ENCODE results near the gene ITPR2. TPM values are rescaled to one million over a fixed set of nuclear protein-coding genes. Genes with fewer than 3 reads are reported as not detected.
"Not testable (repeated sequence)": the region's sequence is repeated elsewhere in the genome, so short reads cannot be mapped to it uniquely, and the experiment has no call there.

ITPR2 gene
- total RNA-seq, 1 donor from 2014 or later, result 35.1 TPM

- no peak for ATAC-seq
Measured at GRCh38 chr12:26331960-26332359, 501.0 kb downstream of the ITPR2 start.

DNA sequence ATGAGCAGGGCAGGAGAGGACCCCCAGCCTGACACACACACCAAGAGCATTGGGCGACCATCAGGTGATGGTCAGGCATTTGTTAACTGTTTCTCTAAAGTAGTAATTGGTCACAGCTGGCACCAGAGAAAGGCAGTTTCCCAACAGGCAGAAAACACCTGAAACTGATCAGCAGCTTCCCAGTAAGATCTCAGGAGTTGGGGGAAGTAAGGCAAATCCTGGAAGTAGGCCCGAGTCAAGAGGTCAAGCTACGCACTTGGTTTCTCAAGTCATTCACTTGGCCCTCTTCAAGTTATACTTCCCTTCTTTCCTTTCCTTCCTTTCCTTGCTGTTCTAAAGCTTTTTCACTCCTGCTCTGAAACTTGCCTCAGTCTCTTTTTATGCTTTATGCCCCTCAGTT is 501.9 kb downstream of the ITPR2 start:
- ATAC-seq, result no peak

- ATAC-seq, result peak; percentile 20
Measured at GRCh38 chr12:26327975-26328644, 504.9 kb downstream of the ITPR2 start.

DNA sequence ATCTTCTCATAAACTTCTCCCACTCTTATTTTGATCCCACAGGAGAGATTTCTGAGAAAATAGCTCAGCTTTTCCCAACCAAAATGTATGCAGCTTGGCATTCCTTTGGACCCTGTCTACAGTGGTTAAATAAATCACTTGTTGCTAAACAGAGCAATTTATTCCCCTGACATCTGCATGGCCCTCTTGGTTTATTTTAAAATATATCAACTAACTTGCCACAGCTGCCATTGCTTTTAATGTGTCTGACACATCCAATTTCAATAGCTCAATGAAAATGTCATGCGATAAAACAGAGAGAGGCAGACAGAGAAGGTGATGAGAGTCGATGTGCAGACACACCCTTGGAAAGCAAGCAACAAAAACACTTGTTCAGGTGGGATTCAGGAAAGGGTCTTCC is 509.3 kb downstream of the ITPR2 start:
- ATAC-seq, result no peak

GRCh38 chr12:26319511-26319910 is 513.5 kb downstream of the ITPR2 start:
- ATAC-seq, result peak; percentile 91

- peak; percentile 70 for ATAC-seq
Measured at GRCh38 chr12:26318661-26319068, 514.3 kb downstream of the ITPR2 start.

DNA sequence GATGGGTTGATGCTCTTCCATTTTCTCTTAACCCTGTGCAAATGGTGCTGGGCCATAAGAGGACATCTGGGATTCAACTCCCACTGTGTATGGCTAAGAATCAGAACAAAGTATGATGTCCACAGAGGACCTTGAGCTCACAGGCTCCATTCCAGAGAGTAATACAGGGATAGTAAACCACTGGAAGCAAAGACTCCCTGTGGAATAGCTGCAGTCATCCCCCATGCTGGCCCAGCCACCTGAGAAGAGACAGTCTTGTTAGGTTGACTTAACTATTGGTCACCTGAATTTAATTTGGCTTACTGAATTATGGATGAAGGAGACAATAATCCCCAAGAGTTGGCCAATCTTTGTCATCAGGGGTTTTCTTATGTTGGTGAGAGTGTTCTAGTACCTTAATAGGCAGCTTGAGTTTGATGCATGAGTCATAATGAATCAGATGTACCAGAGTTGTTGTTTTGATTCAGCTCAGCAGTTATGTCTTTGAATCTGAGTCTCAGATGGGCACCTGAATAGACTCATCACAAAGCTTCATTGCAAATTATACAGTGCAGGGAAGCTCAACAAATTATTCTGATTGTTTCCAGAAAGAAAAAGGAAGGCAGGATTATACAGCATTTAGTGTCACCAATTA is 514.9 kb downstream of the ITPR2 start:
- peak; percentile 72 for ATAC-seq

GRCh38 chr12:26314103-26314502 is 518.9 kb downstream of the ITPR2 start:
- not testable (repeated sequence) for ATAC-seq

- not testable (repeated sequence) for ATAC-seq
Measured at GRCh38 chr12:26310489-26310888, 522.5 kb downstream of the ITPR2 start.

DNA sequence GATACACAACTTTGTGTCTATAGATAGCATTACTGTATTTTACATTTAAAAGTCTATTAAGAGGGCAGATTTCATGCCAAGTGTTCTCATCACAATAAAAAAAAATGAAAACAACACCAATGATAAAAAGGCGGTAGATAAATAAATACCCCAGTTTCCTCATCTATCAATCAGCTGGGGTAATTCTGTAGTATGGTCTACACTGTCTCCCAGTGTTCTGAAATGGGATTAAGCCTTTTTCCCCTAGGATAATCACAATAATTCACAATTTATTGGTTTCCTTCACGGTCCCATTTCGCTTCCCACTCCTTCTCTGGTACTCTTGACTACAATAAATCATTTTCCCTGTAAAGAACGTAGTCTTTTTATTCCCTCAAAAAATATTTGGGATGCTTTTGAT is 523.4 kb downstream of the ITPR2 start:
- no peak for ATAC-seq

DNA sequence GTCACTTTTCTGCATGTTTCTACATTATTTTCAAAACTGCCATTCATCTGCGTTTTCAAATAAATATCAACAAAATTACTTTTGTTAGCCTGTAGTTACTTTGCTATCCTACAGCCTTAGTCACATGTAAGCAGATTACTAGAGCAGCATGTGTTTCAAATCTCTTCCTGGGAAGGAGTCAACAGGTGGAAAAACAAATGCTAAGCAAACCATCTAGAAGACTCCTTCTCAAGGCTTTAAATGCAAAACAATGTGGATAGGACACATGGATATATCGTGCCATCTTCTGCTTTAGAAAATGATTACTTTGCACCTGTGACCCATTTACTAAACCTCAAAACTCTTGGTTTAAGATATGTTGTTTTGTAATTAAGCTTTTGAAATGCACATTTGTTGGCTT is 528.7 kb downstream of the ITPR2 start:
- ATAC-seq, result no peak

GRCh38 chr12:26303418-26303817 is 529.6 kb downstream of the ITPR2 start:
- ATAC-seq, result no peak

- ATAC-seq, result no peak
Measured at GRCh38 chr12:26302776-26303175, 530.2 kb downstream of the ITPR2 start.

DNA sequence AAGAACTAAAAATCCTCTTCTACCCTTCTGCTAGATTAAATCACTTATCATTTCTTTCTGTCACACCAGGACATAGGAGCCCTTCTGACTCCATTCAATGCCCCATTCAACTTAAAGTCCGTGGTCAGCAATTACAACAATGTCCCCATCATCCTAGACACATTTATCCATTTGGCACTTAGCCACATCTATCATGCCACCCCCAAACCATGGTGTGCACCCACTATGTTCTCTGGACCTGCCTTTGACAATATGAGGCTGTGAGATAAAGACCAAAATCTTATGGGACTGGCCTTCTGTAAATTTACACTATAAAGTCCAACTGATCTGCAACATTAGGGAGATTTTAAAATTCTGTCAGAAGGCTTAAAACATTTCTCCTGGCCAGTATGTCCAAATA is 533.2 kb downstream of the ITPR2 start:
- ATAC-seq, result no peak

- ATAC-seq, result peak; percentile 93
Measured at GRCh38 chr12:26298785-26299621, 534.0 kb downstream of the ITPR2 start.

- ATAC-seq, result no peak
Measured at GRCh38 chr12:26297396-26298070, 535.5 kb downstream of the ITPR2 start.

DNA sequence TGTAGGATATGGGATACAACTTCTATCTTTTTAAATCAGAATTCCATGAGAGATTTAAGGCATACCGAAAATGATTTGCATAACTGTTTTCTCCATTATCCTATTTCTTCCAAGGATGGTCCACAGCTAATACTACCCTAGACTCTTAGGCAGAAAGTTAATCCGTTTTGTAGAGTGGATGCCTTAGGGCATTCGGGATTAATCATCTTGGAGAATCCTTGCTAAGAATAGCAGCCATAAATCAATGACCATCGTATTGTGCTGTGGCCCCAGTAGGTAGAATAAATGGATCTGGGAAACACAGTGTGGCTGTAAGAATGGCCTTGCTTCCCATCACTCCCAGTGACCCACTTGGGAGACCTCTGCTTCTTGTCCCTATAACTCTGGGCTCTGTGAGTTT is 538.0 kb downstream of the ITPR2 start:
- no peak for ATAC-seq

DNA sequence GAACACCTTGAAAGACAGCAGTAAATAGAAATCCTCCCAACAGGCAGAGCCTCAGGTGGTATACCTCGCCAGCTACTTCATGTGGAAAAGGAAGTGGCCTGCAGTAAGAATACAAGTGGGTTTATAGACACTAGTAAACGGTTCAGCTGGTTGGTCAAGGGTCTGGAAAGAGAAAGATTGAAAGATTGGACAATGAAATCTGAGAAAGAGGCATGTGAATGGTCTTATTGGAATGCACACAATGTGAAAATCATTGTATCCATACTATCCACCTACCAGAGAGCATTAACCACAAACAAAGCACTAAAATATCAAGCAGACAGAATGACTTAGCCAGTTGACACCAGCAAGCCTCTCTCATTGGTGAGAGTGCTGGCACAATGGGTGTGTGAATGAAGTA is 539.4 kb downstream of the ITPR2 start:
- no peak for ATAC-seq

- no peak for ATAC-seq
Measured at GRCh38 chr12:26292596-26292995, 540.4 kb downstream of the ITPR2 start.

GRCh38 chr12:26290565-26290964 is 542.4 kb downstream of the ITPR2 start:
- ATAC-seq, result no peak

DNA sequence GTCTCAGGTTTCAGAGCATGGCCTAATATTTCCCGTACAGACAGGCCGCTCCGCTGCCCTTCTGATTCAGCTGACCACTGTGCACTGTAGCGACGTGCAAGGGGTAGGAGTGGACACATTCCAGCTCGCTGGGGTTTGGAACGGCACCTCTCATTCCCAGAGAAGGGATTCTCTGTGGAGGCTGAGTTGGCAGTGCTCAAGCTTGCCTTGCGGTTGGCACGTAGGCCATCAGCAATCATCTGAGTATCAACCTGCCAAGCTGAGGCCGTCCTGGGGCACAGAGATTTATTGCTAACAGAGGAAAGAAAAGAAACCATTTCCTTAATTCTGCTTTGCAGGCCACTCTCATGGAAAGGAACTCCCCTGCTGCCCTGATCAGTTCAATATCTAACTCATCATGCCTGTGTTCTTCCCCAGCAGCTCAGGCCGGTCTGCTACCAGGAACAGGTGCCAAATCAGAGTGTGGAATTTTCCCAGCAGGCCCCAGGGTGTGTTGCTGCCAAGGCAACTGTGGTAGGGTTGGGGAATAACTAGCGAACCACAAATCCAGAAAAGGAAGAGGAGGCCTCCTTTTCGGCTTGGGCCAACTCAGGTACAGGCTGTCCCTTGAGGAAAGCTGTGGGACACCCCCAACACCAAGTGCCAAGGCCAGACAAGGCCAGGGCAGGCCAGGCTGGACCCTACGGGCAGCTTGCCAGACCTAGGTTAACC is 545.2 kb downstream of the ITPR2 start:
- peak; percentile 78 for ATAC-seq
